HG02973 (cell line): ENCODE measurements around the gene SKA1.
"Not testable (repeated sequence)": the region's sequence is repeated elsewhere in the genome, so short reads cannot be mapped to it uniquely, and the experiment has no call there.

ENCODE experiments used
- ATAC-seq: cut with Tn5 transposase; IDR thresholded peaks from one replicate; pipeline ENCODE4 v1.9.1; 2021; ENCODE audit warnings: moderate library complexity; ENCODE audit not compliant: unreplicated experiment

SKA1 gene

GRCh38 chr18:50393802-50394201 lies 19.0 kb downstream of the SKA1 start:
- ATAC-seq: no peak

- ATAC-seq: no peak
Measured at GRCh38 chr18:50395093-50395492, 20.2 kb downstream of the SKA1 start.

GRCh38 chr18:50396005-50396660 lies 21.3 kb downstream of the SKA1 start:
- no peak for ATAC-seq

GRCh38 chr18:50397023-50397422 lies 22.2 kb downstream of the SKA1 start:
- ATAC-seq: no peak

- no peak for ATAC-seq
Measured at GRCh38 chr18:50398099-50398498, 23.3 kb downstream of the SKA1 start.

- ATAC-seq: no peak
Measured at GRCh38 chr18:50398947-50399346, 24.1 kb downstream of the SKA1 start.

- no peak for ATAC-seq
Measured at GRCh38 chr18:50399582-50399981, 24.7 kb downstream of the SKA1 start.

GRCh38 chr18:50400438-50400837 lies 25.6 kb downstream of the SKA1 start:
- not testable (repeated sequence) for ATAC-seq

GRCh38 chr18:50401295-50401694 lies 26.4 kb downstream of the SKA1 start:
- no peak for ATAC-seq

GRCh38 chr18:50401888-50402287 lies 27.0 kb downstream of the SKA1 start:
- ATAC-seq: no peak

GRCh38 chr18:50404752-50405581 lies 30.1 kb downstream of the SKA1 start:
- ATAC-seq: not testable (repeated sequence)

- no peak for ATAC-seq
Measured at GRCh38 chr18:50405582-50406271, 30.9 kb downstream of the SKA1 start.

GRCh38 chr18:50409236-50409635 lies 34.4 kb downstream of the SKA1 start:
- ATAC-seq: no peak

GRCh38 chr18:50410008-50410407 lies 35.2 kb downstream of the SKA1 start:
- ATAC-seq: no peak

GRCh38 chr18:50410894-50411293 lies 36.0 kb downstream of the SKA1 start:
- ATAC-seq: no peak

GRCh38 chr18:50416832-50417231 lies 42.0 kb downstream of the SKA1 start:
- not testable (repeated sequence) for ATAC-seq

- not testable (repeated sequence) for ATAC-seq
Measured at GRCh38 chr18:50417705-50418104, 42.9 kb downstream of the SKA1 start.

GRCh38 chr18:50418650-50419049 lies 43.8 kb downstream of the SKA1 start:
- ATAC-seq: no peak

- no peak for ATAC-seq
Measured at GRCh38 chr18:50422286-50422898, 47.5 kb downstream of the SKA1 start.

GRCh38 chr18:50424877-50425690 lies 50.2 kb downstream of the SKA1 start:
- ATAC-seq: no peak
